Sigmoid colon (tissue), 4 donors: ENCODE data around the gene PPP1R9B.

Source experiments
- POLR2A ChIP-seq, 2 donors: fragments of 450-650 bp; IDR thresholded peaks; one replicate each; pipeline ENCODE4 v1.6.1; 2016; ENCODE audit warnings: antibody characterized with exemption in 2 of 2, mild to moderate bottlenecking in 2 of 2, moderate library complexity in 2 of 2
- POLR2AphosphoS5 ChIP-seq, 4 donors: sonication (generic); formaldehyde crosslinking; IDR thresholded peaks; one replicate each; pipeline ENCODE4 v1.6.1; 2017; ENCODE audit warnings: antibody characterized with exemption in 4 of 4
- TF ChIP-seq, protein P1 (sequence below), 4 experiments: fragments of 450-650 bp in 3 of 4; fragments of 200-600 bp in 1 of 4; IDR thresholded peaks; one replicate each; pipeline ENCODE4 v1.5.1; 2016 to 2019; ENCODE audit warnings: antibody characterized with exemption in 4 of 4, mild to moderate bottlenecking in 3 of 4, moderate library complexity in 2 of 4

DNA sequence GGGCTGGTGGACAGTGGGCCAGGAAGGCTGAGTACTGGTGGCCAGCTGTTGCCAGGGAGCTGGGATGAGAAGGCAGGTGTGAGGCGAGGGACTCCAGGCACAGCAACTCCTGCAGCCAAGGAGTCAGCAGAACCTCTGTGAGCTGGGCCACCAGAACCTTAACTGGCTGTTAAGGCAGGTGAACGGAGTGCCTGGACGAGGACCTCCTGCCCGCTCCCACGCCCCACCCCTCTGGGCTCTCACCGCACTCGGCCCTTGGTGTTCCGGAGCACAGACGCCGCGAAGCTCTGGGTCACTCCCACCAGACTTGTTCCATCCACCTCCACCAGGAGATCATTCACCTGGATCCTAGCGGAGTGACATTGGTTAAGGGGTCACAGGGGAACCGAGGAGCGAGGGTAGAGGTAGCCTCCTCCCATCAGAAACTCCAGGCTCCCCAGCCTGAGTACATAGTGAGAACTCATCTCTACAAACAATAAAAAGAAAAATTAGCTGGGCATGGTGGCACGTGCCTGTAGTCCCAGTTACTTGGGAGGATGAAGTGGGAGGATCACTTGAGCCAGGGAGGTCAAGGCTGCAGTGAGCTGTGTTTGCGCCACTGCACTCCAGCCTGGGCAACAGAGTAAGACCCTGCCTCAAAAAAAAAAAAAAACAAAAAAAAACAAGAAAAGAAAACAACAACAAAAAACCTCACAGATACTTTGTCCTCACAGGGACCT, 9.3 kb downstream of the PPP1R9B start:
- TF ChIP-seq, protein P1, sequence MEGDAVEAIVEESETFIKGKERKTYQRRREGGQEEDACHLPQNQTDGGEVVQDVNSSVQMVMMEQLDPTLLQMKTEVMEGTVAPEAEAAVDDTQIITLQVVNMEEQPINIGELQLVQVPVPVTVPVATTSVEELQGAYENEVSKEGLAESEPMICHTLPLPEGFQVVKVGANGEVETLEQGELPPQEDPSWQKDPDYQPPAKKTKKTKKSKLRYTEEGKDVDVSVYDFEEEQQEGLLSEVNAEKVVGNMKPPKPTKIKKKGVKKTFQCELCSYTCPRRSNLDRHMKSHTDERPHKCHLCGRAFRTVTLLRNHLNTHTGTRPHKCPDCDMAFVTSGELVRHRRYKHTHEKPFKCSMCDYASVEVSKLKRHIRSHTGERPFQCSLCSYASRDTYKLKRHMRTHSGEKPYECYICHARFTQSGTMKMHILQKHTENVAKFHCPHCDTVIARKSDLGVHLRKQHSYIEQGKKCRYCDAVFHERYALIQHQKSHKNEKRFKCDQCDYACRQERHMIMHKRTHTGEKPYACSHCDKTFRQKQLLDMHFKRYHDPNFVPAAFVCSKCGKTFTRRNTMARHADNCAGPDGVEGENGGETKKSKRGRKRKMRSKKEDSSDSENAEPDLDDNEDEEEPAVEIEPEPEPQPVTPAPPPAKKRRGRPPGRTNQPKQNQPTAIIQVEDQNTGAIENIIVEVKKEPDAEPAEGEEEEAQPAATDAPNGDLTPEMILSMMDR (IDR thresholded peaks at IDR 0.05) = no peak
- TF ChIP-seq POLR2A (IDR thresholded peaks at IDR 0.05) (no peak), POLR2AphosphoS5 (IDR thresholded peaks at IDR 0.05) (no peak)
